HT1080 (cell line): ENCODE data around the gene RFX8. TPM values are rescaled to one million over a fixed set of nuclear protein-coding genes. Genes with fewer than 3 reads are reported as not detected.

Experiments
- DNase-seq: peaks from one replicate; pipeline ENCODE4 v3.0.0-alpha.2; 2015; ENCODE audit warnings: low read depth
- total RNA-seq: library from RNA; depleted of rRNA; stranded (reverse); fragments of >200 nt; shearing (Covaris generic); gene quantifications from 2 replicates; pipeline ENCODE4 v1.2.3, GENCODE V29; 2014

The RFX8 gene
- total RNA-seq, 1 experiment from 2014 or later, result 8.1 TPM

DNA sequence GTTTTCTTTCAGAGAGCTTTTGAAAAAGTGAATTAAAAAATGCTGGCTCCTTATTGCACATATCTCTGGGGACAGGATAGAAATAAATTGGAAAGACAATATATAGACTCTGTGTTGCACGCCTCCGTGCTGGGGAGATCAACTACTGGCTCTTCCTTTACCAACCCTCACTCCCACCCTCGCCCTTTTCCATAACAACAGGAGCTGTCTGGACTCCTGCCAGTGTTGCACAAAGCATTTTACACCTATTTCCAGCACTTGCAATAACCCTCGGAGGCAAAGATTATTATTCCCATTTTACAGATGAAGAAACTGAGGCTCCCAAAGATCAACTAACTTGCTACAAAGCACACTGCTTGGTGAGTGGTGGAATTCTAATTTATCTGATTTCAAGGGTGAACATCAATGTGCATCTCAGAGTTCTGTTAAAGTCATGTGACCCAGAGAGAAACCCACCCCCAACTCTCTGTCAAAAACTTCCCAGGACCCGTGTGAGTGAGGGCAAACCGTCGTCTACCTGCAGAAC lies 91.8 kb downstream of the RFX8 start:
- no peak for DNase-seq

DNA sequence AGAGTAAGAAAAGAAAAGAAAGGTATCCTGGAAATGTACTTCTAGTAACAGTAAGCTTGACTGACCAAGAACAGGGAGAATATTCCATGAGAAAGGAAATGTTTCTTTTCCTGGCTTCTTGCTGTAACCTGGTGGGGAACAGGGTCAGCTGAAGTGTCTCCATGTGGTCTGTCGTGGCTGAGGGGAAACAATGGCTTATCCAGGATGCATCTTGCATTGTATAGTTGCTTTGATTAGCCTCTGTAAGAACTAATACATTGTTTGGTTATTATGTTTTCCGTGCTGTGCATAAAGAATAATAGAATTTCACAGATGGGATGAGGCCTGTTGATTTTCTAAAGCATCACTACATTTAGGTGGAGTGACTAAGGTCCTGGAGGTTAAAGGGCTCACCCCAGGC lies 92.5 kb downstream of the RFX8 start:
- no peak for DNase-seq

DNA sequence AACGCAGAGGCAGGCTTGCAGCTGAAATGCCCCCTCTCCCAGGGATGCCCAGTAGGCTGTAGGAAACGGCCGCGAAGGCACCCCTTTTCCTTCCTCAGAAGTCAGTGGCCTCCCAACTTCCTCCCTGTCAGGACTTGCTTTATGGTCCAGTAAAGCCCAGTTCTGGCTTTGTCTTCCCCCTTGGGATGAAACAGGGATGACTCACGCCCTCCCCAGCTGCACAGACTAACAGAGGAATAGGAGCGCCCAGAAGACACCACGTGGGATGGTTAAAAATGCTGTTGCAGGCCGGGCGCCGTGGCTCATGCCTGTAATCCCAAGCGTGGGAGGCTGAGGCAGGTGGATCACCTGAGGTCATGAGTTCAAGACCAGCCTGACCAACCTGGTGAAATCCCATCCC lies 94.5 kb downstream of the RFX8 start:
- DNase-seq, result peak; percentile 89

DNA sequence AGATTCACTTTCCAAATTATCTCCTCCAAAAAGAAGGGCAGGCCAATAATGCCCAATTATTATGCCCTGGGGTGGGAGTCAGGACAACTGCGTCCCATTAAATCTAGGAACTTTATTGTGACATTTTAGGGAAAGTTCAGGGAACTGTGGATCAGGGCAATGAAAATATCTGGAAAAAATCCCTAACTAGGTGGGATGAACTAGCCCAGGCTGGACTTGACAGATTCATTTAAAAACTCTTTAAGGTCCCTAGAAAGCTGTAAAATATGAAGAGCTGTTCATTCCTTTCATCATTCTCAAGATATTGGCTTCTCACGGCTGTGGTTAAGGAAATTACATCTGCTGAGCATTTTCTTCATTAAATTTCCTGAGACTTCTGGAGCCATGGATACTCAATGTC lies 95.8 kb downstream of the RFX8 start:
- DNase-seq, result no peak

DNA sequence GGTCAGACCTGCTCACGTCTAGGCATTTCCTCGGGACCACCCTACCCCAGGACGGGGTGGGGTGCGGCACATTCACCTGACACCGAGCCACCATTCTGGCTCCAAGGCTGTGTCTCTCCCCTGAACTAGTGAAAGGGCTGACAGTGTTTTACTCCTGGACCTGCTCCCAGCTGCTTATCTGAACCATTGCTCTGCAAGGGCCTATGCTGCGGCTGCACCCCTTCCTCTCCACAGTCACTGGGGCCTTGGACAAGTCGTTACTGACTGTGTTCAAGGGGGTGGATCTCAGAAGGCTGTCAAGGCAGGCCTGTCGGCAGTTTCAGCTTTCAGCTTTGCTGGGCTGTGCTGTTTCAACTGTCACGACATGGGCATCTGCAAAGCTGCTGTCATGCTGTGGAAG lies 99.3 kb downstream of the RFX8 start:
- no peak for DNase-seq

DNA sequence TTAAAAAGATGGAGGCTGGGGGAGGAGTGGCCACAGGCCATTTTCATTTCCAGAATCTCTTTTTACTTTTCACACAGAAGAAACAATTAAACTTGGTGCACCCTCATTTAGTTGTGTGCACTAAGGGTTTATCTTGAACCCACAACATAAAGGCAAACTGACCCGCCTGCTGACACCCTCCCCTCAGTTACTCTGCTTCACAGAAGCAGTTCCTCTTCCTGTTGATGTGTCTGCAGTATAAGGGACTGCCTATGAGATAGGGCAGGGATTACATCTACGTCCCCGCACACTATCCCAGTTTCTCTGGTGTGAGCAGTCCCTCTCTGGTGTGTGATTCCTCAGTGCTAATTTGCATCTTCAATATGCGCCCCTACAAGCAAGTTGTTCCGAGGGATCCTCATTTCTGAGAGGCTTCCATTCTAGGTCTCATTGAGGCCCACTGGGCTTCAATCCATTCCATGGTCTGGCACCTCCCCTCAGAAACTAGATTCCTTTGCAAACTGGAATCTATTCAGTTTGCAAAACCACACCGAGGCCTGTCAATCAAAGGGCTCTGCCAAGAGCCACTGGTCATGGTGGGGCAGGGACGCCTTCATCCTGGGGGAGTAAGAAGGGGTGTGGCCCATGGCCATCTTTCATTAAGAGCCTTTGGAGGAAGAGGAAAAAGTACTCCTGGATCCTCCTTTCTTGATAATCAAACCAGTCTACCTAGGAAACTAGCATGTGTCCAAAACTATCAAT lies 99.9 kb downstream of the RFX8 start:
- DNase-seq, result no peak

DNA sequence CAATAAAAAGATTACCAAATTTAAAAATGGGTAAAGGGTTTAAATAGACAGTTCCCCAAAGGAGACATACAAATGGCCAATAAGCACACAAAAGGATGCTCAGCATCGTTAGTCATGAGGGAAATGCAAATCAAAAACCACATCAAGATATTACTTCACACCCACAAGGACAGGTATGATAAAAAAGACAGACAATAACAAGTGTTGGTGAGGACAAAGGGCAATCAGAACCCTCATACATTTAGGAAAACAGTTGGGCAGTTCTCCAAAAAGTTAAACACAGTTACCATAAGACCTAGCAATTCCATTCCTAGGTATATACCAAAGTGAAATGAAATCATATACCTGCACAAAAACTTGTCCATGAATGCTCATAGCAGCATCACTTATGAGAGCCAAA lies 102.1 kb downstream of the RFX8 start:
- DNase-seq, result no peak

DNA sequence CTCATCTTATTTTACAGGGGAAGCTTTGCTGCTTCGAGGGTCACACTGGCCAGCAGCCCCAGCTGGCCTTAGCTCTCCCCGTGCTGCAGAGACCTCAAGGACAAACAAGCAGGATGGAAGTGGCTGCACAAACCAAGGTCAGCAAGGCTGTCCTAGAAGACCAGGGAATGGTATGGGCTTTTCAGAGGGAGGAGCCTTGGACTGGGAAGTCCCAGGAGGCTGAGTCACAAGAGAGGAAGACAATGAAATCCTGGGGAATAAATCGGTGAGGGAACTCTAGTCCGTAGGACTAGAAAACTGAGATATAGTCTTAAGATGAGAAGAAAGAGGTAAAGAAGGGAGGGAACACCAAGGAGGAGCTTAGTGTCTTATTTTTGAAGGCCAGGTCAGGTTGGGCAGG lies 103.3 kb downstream of the RFX8 start:
- peak; percentile 58 for DNase-seq

DNA sequence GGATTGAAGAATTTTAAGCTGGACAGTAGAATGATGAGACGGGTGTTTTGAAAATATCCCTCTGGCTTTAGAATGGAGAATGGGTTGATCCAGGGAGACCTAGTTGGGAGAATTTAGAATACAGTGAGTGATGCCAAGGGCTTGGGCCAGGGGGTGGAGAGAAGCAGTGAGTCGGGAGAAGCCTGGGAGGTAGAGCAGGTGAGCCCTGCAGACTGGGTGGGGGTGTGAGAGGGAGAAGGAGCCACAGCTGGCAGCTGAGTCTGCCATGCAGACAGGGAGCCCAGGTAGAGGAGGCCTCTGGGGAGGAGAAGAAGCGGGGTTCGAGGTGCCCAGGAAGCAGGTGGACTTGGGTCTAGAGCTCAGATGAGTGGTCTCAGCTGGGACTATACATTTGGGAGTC lies 105.8 kb downstream of the RFX8 start:
- no peak for DNase-seq

DNA sequence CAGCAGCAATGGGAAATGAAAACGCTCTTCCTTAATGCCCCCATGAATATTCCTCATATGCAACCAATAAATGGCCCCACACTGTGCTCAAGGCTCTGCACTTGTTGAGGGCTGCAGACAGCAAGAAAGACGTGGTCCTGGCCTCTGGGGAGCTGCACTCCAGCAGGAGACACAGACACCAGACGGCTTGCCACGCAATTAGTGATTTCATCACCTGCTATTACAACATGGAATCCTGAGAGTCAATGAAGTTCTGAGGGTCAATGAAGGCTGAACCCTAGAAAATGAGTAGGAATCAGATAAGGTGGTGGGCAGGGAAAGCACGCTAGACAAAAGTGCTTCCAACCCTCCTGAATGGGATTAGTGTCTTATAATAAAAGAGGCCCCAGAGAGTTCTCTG lies 106.5 kb downstream of the RFX8 start:
- DNase-seq, result no peak

DNA sequence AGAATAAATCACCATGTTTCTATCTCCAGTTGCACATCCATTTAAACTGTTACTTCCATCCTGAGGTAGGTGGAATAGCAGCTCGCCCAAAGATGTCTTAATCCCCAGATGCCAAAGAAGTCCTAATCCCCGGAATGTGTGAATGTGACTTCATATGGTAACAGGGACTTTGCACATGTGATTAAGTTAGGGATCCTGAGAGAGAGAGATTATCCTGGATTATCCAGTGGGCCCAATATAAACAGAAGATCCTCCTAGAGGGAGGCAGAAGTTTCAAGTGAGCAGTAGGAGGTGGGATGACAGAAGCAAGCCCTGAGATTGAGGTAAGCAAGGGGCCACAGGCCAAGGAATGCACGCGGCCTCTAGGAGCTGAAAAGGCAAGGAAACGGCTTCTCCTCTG lies 107.4 kb downstream of the RFX8 start:
- DNase-seq, result no peak

DNA sequence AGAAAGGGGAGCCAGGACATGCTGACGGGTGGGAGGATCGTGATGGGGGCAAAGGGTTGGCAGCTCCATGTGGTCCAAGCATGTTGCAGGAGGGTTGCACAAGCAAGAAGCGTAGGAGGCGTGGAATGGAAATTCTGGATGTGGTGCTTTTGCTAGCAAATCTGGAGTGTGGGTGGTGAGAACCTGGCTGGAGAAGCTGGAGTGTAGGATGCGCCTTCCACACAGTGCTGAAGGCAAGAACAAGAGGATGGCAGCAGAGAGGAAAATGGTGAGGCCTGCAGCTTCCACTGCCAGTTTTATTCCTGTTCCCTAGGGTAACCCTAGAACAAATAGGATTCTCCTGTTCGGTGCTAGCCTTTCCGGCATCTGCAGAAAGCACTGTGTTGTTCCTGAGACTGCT lies 110.0 kb downstream of the RFX8 start:
- DNase-seq, result no peak

DNA sequence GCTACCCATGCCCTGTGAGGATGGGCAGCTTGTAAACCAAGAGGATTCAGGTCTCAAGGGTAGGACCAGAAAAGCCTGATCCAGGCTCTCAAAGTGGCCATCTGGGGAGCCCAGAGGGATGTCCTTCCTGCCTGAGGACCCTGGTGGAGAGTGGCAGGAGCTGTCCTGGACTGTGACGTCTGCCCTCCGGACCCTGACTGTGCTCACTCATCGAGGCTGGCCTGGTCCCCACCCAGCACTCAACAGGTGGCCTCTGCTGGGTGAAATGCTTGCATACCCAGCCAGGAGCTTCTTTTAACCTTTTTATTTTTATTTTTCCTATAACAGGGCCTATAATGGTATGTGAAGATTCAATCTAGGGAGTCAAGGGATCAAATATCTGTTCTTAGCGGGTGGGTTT lies 112.1 kb downstream of the RFX8 start:
- no peak for DNase-seq

DNA sequence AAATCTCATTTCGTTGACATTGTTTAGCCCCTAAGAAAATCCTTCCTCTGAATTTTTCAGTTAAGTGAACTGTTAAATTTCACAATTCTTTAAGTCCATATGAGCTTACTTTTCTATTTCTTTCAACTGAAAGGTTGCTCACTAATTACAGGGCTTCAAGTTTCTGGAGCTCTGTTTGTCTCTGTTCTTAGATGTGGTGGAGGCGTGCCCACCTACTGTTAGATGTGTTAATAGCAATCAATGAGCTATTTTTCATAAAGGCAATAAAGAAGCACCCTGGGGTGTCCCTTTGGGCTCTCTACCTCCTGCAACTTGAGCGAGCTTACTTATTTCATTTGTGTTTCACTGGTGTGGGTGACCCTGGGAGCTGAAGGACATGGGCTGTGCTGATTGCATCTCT lies 112.6 kb downstream of the RFX8 start:
- DNase-seq, result no peak

DNA sequence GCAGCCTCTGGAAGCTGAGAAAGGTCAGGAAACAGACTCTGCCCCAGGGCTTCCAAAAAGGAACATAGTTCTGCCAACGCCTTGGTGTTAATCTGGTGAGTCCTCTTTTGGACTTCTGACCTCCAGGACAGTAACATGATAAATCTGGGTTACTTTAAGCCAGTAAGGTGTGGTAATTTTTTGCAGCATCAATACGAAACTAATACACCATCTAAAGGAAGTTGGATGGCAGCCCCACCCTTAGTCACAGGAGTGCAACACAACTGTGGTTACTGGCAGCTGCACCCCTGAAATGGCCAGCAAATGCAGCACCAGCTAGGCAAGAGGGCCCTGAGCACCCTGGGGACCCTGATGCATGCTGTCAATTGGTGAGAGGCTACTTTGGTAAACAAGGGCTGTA lies 113.4 kb downstream of the RFX8 start:
- DNase-seq, result no peak

DNA sequence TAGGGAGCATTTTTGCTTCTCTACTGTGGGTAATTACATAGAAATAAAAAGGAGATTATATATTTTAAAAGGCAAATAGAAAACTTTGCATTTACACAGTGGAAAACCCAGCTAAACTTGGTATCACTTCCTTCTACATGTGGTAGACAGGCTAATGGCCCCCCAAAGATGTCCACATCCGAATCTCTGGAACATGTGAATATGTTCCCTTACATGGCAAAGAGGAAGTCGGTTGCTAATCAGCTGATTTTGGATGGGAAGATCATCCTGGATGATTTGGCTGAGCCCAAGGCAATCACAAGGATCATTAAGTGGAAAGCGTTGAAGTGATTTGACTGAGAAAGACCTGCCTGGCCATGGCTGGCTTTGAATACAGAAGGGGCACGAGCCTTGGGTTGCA lies 113.8 kb downstream of the RFX8 start:
- no peak for DNase-seq

DNA sequence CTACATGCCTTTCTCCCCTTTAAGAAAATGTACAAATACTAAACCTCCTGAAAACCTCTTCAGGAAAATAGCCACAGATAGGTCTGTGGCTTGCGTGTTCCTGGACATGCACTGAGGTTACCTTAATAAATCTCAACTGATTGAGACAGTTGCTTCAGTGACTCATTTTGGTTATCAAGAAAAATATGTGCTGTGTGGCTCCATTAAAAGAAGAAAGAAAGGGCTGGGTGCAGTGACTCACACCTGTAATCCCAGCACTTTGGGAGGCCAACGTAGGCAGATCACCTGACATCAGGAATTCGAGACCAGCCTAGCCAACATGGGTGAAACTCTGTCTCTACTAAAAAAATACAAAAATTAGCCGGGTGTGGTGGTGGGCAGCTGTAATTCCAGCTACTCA lies 114.7 kb downstream of the RFX8 start:
- peak; percentile 89 for DNase-seq

DNA sequence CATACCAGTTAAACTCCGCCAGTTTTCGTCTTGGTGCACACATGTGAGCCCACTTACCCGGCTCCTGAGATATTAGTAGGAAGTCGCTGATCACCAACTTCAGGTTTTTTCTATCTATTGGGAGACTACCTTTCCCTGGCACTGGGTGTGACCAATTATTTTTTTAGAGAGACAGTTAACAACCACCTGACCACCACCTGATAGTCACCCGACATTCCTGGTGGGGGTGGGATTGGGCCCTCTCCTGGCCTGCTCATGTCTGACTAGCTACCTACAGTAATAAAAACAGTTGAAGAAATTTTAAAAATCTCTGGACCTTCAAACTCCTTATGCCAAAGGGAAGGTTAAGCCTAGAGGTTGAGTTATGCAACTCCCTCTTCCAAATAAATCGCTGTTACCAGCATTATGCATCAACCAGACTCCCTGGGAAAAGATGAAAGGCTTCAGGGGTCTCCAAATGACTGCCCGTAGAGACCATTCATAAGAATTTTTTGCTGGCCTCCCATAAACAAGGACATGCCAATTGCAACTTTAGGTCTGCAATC lies 115.4 kb downstream of the RFX8 start:
- DNase-seq, result no peak

DNA sequence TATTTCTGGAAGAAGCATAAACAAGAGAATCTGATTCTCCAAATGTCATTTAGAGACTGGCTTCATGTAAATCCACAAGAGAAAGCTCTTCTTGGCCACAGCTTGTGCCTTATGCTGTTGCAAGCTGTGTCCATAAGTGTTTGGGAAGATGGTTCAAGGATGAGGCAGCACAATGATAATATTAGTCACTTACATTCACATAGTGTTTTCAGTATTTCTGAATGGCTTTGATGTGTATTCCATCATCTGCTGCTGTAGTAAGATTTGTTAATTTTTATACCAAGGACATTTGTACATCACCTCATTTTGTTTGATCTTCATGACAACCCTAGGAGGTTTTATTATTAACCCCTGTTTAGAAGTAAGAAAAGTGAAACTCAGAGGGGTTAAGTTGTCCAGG lies 117.5 kb downstream of the RFX8 start:
- DNase-seq, result no peak

DNA sequence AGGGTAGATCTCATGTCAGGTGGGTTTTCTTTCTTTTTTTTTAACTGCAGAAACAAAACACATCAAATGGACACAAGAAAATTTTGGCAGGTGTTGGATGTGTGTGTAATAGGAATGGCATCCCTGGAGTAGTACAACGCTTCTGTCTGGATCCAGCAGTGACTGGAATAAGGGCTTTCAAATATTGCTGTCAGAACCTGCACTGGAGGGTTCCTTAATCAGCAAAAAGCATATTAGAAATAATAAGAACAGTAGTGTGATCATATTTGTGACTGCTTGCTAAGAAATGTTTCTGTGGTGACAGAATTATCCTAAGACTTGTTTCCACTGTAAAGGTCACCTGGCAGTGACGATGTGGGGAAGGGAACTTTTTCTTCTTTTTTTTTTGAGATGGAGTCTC lies 118.4 kb downstream of the RFX8 start:
- DNase-seq, result peak; percentile 64

DNA sequence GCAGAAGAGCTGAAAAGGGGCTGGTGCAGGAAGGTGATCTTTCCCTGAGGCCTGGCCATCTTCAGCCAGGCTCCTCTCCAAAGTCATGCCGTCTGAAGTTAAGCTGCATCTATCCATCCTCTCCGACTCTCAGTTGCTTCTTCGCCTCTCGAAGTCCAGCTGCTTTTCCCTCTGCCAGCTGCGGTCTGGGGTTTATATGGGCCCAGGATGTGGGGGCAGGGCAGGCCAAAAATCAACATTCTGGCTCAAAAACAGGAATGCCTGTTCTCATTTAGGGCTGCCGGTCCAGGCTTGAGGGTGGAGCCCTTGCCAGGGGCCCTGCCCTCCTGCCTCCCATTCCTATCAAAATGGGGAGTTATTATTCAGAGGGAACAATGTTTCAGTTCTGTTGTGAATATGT lies 118.9 kb downstream of the RFX8 start:
- DNase-seq, result no peak

DNA sequence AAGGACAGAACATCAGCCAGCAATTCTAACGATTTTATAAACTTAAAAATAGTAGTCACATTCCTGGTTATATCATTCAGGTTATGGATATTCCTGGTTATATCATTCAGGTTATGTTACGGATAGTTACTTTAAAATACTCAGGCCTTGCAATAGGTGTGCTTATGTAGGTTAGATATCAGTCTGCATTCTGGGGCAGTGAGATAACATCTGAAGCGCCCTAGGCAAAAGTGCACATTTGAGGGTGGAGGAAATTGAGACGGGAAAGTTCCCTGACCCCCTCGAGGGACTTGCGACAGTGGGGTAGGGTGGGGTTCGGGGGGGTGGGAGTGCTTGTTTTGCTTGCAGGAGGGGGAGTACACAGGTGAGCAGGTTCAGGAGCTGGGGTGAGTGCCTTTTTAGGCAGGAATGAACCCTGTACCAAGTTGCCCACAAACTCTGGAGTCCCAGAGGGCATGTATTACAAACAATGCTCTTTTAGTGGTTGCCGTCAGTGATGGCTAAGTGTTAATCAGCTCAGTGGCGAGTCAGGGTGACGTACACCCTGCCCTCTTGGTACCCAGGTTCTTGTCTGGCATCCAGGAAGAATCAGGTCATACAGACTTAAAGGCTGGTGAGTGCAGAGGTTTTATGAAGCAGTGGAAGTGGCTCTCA lies 119.4 kb downstream of the RFX8 start:
- peak; percentile 58 for DNase-seq
